ENCODE data around the gene ARL8A. TPM values are rescaled to one million over a fixed set of nuclear protein-coding genes. Genes with fewer than 3 reads are reported as not detected.
"Not testable (repeated sequence)": the region's sequence is repeated elsewhere in the genome, so short reads cannot be mapped to it uniquely, and the experiment has no call there.

Gene ARL8A
- total RNA-seq, 1 donor from 2014 or later = 39.3 TPM

DNA sequence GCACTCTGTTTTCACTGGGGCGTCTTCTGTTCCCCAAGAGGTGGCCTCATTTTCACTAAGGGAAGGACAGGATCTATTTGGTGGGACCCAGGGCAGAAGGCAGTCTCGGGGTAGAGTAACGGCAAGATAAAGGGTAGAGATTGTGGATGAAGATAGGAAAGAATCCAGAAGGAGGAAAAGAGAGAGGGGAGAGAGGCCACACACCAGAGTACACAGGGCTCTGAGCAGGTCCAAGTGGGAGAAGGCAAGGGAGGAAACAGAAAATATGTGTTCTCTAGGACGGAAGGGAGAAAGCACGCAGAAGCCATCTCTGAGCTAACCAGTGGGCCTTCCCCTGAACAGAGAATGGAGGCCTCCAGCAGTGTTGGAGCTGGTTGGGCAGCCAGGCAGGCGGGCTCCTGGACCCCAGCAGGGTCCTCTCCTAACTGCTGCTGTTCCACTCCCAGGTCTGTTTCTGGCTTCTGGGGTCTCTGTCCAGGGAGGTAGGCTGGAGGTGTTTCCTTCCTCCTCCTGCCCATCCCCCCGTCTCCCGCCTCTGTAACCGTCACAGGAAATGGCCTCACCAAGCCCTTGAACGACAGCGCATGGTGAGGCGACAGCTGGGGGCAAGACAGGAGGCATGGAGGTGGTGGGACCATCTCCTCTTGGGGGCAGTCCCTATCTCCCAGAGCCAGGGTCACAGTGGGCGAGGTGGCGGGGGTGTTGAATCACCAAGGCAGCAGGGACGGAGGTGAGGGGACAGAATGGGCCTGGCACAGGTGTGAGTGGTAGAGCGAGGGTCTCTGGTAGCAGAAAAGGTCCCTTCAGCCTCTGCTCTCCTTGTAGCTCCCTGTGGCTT, 15.2 kb upstream of the ARL8A start:
- DNase-seq (ENCODE audit: low read depth) = no peak

DNA sequence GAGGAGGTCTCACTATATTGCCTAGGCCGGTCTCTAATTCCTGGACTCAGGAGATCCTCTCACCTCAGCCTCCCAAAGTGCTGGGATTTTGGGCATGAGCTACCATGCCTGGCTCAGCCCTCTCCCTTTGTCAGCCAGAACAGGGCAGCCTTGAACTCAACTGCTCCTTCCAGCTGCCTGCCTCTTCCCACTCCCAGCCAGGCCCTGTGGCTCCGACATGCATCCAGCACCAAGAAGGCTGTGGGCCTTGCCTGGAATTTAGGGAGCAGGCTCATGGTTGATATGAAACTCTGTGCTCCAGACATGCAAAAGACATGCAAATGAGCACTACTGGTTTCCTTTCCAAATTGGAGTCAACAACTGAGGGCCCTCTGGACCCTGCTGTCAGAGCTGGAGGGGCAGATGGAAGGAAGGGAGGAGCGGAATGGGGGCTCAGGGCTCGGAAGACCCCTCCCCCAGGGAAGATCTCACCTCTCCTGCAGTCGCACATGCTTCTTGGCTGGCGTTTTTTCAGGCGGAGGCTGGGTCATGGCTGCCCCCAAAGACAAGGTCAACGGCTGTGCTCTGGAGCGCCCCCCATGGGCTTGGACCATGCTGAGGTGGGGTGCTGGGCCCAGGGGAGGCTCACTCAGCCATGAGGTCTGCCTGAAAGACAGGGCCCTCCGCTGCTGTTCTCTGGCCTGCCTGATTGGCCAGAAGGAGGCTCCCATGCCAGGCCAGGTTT, 14.4 kb upstream of the ARL8A start:
- DNase-seq (ENCODE audit: low read depth) = no peak

DNA sequence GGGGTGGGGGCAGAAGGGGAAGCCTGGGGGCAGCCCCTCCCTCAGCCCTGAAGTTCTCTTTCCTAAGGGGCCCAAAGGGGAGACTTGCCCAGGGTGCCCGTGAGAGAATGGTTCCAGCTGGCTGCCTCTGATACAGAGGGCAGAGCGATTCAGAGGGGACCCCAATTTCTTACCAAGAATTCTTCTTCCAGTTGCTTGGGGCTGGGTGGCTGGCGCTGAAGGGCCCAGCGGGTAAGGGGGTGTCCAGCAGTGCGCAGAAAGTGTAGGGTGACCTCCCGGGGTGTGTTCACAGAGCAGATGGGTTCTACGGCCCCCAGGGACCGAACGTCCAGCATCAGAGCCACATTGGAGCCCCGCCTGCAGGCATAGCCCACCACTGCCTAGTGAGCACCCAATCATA, 13.4 kb upstream of the ARL8A start:
- DNase-seq (ENCODE audit: low read depth) = no peak

DNA sequence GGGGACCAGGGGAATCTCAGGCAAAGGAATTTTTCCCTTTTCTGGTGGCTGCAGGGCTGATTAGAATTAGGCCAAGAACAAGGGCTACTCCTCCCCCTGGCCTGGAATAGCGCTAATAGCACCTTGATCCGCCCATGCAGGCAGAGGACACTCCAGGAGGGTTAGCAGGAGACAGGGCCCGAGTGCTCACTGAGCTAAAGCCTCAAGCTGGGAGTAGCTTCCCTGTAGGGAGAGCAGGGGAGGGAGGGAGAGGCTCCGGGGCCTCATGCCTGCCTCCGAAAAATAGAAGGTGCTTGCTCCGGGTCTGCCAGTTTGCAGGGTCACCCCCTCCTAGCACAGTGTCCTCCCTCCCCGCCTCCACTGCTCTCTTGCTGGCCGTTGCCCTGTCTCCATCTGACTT, 12.1 kb upstream of the ARL8A start:
- no peak for DNase-seq (ENCODE audit: low read depth)

DNA sequence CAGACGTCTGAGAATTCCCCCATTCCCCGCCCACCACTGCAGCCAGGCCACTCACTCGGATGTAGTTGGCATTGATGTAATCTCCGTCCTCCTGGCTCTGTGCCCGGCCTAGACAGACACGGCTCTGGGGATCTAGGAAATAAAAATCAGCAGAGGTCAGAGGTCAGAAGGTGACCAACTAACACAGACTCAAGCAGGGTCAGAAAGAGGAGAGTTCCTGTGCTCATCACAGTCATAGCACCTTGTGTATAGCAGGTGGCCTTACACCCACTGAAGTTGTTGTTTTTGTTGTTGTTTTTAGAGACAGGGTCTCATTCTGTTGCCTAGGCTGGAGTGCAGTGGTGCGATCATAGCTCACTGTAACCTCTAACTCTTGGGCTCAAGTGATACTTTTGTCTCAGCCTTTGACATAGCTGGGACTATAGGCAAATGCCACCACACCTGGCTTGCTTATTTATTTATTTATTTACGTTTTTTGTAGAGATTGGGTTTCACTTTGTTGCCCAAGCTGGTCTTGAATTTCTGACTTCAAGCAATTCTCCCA, 11.0 kb upstream of the ARL8A start:
- peak; percentile 39 for DNase-seq (ENCODE audit: low read depth)

DNA sequence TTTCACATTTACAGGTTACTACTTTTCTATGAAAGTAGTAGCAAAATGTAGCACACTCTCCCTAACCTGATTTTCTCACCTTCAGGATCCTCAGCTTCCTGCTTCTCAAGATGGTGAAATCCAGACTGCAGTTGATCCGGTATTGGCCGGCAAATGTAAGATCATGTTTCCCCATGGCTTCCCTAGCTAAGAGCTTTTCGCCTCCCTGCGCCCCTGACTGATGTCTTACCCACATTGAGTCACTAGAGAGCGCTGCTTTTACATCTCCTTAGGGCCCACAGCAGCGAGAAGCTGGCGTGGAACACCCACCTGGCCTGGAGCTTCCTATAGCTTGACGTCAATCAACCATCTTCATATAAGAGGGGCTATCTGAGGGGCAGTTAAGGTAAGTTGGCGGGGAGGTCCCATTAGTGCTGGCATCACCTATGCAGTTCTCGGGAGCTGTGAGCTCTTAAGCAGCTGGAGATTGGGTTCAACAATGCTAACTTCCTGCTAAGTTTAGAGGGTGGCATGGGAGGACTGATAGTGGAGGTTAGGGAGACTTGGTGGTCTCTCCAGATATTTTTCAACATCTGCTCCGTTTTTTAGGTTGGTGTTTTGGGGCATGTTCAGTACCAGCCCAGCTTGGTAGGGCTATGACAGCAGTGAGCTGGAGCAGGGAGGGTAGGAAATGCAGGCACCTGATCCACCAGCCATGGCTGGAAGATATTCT, 10.4 kb upstream of the ARL8A start:
- peak; percentile 76 for DNase-seq (ENCODE audit: low read depth)

DNA sequence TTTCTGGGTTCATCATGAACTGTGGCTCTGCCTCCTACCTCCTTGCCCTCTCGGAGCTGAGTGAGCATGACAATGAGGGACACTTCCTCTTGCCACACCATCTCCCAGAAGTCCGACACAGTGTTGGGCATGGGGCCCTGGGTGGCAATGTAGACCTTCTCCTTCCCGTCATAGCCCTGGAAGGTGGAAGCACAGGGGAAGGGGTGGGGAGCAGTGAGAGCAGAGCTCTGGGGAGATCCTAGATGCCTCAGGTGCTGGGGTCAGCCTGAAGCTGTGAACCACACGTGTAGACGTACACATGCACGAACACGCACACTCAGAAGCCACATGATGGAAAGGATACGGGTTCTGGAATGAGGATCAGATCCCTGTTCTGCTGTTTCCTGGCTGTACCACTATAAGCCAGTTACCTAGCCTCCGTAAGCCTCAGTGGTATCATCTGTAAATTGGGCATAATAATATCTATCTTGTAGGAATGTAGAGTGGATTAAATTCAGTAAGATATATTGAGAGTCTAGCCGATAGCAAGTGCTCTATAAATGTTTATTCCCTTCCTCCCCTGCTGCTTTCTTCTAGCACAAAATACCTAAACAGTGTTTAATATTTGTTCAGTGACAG, 9.7 kb upstream of the ARL8A start:
- DNase-seq (ENCODE audit: low read depth) = no peak

DNA sequence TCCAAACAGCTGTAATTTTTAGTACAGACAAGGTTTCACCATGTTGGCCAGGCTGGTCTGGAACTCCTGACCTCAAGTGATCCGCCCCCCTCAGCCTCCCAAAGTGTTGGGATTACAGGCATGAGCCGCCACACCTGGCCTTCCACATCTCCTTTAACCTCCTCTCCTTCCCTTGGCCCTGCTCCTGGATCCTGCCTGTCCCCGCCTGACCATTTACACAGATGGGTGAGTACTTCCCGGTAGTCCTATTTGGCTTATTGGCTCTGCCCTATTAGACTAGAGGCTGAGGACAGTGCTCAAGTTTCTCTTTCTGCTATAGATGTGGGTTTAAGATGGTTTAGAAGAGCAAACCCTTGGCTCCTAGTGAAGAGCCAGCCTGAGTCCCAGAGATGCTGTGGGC, 8.7 kb upstream of the ARL8A start:
- no peak for DNase-seq (ENCODE audit: low read depth)

DNA sequence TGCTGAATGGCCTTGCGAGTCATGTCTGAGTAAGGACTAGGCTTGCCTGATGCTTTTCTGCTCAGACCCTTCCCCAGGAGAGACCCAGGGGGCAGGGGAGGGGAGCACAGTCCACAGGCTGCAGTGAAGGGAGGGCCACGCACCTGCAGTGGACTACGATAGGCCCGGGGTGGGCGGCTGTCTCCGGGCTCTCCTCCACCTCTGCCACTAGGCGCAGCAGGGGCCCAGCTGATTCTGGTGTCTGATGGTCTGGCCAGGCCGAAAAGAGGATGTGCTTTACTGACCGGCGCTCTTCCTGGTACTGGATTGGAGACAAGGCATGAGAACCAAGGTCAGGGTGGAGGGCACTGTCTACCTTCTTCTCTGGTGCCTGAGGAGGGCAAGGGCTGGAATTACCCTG, 7.9 kb upstream of the ARL8A start:
- no peak for DNase-seq (ENCODE audit: low read depth)

DNA sequence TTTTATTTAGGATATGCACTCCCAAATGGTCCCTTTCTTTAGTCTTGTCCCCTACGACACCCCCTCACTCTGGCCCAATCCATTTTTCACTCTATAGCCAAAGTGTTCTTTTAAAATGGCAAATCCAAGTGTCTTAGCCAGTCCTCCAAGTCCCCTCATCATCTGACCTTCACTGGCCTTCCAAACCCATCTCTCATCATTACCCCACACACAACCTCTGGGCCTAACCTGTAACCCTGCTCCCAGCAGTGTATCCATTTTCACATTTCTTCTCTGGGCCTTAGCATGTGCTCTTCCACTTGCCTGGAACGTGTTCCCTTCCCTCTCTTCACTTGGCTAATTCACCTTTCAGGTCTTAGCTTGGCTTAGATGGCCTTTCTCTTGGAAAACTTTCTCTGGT, 6.5 kb upstream of the ARL8A start:
- DNase-seq (ENCODE audit: low read depth) = no peak

DNA sequence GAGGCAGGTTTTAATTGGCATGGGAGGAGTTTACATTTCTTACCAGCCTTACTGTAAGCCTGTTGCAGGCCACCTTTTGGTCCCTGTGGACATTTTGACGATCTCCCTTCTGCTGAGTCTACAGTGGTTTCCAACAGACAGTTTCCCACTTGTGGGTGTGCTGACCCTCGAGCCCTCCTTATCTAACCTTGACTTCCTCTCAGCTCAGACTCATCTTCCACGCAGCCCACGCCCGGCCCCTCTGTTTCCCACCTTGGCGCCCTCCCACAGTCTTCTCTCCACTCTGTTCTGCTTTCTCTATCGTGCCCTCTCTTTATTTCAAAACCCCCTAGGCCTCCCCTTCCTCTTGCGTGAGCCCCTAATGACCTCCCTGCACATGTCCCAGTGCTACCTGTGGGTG, 6.1 kb upstream of the ARL8A start:
- no peak for DNase-seq (ENCODE audit: low read depth)

DNA sequence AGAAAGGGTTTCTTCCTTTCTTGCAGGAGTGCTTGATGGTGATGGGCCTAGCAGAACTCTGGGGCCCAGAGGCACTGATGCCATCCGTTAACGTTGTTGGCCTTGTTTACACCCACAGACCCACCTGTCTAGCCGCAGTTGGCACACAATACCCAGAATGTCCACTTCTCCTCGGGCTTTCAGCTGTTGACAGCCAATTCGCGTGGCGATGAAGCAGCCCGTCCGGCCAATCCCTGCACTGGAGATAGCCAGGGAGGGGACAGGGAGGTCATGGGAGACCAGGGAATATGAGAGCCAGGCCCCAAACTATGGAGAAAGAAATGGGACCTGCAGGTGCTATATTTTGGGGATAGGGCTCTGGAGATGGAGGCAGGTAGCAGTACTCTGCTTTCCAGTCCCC, 5.7 kb upstream of the ARL8A start:
- no peak for DNase-seq (ENCODE audit: low read depth)

DNA sequence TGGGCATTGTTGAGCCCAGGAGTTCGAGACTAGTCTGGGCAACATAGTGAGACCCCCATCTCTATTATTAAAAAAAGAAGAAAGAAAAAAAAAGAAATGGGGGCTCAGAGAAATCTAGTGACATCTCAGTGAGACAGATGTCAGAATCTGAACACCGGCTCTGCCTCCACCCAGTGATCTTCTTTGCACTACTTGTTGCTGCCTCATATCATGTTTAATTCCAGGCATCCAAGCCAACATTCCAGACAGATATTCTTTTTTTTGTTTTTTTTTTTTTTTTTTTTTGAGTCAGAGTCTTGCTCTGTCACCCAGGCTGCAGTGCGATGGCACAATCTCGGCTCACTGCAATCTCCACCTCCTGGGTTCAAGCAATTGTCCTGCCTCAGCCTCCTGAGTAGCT, 5.0 kb upstream of the ARL8A start:
- no peak for DNase-seq (ENCODE audit: low read depth)

DNA sequence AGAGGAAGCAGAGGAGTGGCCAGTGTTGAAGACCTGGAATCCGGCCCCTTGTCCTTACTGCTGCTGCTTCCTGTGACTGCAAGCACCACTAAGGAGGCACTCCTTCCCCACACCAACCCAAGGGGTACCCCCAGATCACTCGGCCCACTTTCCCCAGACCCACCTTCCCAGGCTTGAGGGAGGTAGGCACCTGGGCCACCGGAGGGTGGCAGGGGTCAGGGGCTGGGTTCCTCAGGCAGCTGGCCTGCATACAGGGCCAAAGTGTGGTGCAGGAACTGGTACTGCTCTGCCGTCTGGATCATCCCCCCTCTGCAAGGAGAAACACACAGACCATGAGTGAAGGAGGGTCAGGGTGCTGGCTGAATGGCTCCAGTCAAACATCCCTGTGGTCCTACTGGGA, 3.9 kb upstream of the ARL8A start:
- no peak for DNase-seq (ENCODE audit: low read depth)

DNA sequence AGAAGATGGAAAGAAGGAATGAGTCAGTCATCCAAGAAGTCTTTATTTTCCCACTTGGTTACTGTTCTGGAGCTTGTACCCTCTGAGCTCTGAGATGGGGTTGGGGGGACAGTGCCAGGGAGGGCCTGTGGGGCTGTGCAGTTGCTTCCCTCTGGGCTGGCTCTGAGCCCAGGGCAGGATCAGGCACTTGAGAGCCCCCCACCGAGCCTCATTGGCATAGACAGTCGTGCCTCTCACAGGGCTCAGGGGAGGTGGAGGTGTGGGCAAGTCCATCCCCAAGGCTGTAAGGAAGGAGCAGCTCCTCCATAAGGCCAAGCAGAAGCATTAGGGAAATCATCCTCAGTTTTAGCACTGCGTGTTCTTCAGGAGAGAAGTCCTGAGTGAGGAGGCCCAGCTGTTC, 2.5 kb upstream of the ARL8A start:
- no peak for DNase-seq (ENCODE audit: low read depth)

DNA sequence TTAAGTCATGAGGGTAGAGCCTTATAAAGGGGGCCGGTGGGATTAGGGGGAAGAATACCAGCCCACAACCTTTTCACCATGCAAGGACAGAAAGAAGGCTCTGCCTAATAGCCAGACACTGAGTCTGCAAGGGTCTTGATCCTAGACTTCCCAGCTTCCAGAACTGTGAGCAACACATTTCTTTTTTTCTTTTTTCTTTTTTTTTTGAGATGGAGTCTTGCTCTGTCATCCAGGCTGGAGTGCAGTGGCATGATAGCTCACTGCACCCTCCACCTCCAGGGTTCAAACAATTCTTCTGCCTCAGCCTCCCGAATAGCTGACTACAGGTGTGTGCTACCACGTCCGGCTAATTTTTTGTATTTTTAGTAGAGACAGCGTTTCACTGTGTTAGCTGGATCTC, 1.7 kb upstream of the ARL8A start:
- DNase-seq (ENCODE audit: low read depth) = no peak

DNA sequence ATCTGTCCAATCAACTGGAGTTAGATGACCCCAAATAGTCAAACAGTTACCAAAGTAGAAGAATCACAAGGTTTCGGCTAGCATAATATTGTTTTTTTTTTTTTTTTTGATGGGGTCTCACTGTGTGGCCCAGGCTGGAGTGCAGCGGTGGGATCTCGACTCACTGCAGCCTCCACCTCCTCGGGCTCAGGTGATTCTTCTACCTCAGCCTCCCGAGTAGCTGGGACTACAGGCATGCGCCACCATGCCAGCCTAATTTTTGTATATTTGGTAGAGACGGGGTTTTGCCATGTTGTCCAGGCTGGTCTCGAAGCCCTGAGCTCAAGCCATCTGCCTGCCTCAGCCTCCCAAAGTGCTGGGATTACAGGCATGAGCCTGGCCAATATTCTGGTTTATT, 1.2 kb upstream of the ARL8A start:
- not testable (repeated sequence) for DNase-seq (ENCODE audit: low read depth)

DNA sequence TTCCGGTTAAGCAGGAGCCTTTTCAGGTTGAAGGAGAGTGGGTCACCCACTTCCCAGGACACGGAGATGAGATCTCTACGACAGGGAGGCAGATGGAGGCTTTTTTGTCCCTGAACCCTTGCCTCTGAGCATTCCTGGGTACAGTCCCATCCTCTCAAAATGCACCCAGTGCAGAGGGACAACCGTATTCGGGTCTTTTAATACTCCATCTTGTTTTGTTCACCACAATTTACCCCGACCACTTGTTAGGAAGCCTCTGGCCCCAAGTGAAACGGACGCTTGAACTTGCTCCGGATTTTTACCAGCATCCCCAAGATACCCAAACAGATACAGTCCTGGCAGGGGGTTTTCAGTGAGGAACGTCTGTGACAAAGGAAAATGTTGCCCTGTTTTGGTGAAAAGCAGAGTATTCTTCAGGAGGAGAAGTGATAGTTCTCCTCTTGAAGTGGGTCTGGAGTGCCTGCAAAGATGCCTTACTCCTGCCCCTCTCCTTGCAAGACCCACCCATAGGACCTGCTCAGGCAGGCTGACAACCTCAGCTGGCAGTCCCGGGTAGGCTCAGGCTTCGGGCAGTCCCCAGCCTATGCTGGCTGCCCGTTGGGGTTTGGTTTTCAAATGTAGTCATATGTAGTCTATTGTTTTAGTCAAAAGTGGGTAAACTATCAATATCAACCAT, 669 bp upstream of the ARL8A start:
- no peak for DNase-seq (ENCODE audit: low read depth)

DNA sequence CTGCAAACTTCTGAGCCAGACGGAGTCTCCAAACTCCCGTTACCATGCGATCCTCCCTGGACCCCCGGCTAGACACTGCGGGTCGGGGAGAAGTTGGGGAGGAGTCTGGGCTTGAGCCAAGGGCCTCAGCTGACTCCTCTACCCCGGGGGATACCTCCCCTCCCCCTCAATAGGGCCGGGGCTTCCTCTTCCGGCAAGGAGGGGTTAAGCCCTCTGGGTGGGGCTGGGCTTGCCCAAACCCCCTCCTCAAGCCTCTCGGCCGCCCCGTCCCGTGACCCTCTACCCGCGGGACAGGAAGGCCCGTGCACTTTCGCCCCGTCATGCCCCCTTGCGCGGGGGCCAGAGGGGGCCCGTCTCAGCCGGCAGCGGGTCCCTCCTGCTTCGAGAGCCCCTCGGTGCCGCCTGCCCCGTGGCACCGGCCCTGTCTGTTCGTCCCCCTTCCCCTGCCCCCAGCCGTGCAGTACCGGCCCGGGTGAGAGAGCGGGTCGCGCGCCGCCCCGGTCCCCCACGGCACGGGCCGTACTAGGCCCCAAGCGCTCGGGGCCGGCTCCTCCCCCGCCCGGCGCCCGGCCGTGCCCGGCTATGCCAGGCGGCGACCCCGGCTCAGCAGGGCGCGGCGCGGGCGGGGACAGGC, 652 bp downstream of the ARL8A start:
- peak; percentile 43 for DNase-seq (ENCODE audit: low read depth)

DNA sequence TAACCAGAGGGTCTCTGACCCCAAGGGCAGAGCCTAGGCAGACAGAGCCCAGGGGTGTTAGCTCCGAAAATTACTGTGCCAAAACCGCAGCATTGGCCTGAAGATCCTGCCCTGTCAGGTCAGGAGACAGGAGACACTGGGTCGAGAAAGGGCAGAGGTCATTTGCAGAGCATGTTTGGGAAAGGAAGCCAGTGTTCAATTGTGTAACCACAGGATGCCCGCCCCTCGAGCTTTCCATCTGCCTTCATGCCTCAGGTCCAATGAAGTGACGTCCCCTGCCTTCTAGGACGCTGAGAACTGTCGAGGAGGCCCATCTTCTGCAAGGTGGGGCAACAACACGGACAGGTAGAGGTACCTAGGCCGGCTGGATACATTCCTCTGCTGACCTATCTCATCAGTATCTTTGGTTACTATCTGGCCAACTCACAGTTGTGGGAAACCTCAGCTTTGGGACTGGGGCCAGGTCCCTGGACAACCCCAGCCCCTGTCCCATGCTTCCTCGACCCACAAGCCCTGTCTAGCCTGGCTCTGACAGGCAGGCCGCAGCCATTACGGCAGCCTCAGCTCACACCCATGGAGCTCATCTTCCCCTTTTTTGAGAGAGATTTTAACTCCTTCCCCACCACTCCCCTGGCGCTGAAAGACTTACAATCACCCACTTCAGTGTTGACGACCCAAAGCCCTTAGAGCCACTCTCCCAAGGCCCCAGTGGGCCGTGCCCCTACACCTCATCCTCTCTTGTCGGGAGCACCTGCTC, 1.3 kb downstream of the ARL8A start:
- DNase-seq (ENCODE audit: low read depth) = peak; percentile 41
